GM18526 (cell line): Measurements from ENCODE around the gene DPH6.
A peak's percentile ranks its signal among the peaks of the same experiment; 100 is the strongest.

Experiments used
- POLR2A ChIP-seq: IDR thresholded peaks from 3 replicates; pipeline ENCODE4 v1.6.1; 2011; ENCODE audit not compliant: insufficient read length; ENCODE audit errors: extremely low read depth

The DPH6 gene, protein sequence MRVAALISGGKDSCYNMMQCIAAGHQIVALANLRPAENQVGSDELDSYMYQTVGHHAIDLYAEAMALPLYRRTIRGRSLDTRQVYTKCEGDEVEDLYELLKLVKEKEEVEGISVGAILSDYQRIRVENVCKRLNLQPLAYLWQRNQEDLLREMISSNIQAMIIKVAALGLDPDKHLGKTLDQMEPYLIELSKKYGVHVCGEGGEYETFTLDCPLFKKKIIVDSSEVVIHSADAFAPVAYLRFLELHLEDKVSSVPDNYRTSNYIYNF

GRCh38 chr15:35545824-35546510, at the start of gene DPH6:
Gene DPH6 (minus strand): TSS chr15:35546165. CDS start chr15:35546141, 24 bp downstream.
- TF ChIP-seq POLR2A: peak; percentile 74

GRCh38 chr15:35595656-35596055, 49.7 kb upstream of the DPH6 start:
- TF ChIP-seq POLR2A: no peak

DNA sequence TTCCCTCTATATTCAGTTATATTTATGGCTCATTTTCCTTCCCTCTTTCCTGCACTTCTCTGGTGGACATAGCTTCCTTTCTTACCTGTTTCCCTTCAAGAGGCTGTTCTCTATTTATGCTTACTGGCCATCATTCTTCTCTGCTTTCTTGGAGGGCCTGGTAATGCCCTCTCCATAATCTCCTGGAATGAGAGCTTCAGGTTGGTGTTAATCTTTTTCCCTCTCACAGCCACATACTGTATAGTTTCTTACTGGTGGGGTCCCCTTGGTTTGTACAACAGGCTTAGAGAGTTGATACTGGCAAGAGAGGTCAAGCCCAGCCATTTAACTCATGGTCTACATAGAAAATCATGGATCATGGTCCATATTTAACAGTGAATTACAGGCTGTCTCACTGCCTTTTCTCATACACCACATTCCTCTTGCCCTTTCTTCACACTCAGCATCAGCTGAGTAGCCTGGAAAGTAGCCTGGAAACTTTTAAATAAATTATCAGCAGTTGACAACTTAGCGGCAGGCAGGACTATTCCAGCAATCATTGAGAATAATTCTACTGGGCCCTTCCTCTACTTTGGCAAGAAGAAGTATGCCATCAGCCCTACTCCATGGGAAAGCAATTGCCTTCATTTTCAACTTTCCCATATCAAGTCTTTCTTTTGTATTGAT, 38.0 kb upstream of the DPH6 start:
- no peak for TF ChIP-seq POLR2A

DNA sequence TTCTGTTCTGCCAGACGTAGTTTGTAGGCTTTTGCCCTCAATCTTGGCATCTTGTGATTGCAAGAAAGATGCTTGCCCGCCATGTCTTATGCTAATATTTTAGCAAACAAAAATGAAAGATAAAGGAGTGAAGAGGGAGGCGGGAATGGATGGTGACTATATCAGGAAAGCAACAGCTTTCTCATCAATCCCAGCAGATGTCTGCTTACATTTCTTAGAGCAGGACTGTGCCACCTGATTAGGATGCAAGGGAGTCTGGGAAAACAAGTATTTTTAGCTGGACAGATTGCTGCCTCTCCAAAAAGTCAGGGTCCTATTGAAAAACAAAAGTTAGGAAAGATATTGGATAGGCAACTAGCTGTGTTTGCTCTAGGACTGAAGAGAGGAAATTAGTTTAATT, 34.6 kb upstream of the DPH6 start:
- TF ChIP-seq POLR2A: no peak

- no peak for TF ChIP-seq POLR2A
Observed at GRCh38 chr15:35567392-35567791, 21.4 kb upstream of the DPH6 start.

DNA sequence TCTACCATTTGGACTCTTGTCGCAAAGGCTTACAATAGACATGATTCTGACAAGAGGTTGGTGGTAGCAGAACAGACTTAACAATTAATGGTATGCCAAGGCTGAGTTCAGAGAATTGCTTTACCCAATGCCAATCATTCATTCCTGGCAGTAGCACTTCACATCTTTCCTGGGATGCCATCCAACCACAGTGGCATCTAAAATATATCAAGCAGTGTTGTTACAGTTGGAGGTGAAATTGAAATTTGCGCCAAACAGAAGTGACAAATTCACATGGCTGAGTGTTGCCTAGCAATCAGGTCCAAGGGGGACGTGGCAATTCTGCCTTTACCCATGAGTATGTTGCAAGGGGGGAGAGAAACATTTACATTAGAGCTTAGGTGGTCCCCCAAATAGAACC, 21.0 kb upstream of the DPH6 start:
- no peak for TF ChIP-seq POLR2A

GRCh38 chr15:35565901-35566300, 19.9 kb upstream of the DPH6 start:
- no peak for TF ChIP-seq POLR2A

- TF ChIP-seq POLR2A: no peak
Observed at GRCh38 chr15:35562641-35563040, 16.7 kb upstream of the DPH6 start.

DNA sequence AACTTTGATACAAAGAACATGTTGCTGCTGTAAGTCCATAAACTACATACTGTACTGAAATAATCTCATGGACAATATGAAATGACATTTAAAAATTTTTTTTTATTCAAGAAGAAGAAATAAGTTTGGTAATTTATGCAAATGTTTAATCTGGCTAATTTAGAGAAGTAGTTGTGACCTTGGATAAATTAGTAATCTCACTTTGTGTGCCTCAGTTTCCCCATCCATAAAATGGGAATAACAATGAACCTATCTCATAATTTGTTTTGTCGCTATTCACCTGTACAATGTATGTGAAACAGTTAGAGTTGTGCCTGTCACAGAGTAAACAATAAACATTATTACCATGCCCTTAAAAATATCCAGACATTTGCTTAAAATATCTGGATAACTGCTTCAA, 15.3 kb upstream of the DPH6 start:
- no peak for TF ChIP-seq POLR2A

- no peak for TF ChIP-seq POLR2A
Observed at GRCh38 chr15:35560870-35561269, 14.9 kb upstream of the DPH6 start.

DNA sequence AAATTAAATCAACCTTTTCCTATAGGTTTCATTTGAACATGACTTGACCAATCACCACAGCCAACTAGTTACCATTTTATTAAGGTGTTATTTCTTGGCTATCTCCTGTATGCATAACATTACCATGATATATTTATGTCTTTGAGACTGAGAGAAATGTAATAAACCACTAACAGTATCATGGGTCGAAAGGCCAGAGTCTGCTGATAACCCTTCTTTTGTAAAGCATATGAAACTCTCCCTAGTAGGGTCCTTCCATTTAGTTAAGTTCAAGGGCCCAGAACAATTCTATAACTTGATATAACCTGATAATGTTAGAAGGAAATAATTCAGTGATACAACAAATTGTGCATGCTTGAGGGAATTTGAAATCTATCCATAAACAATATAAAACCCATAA, 14.3 kb upstream of the DPH6 start:
- TF ChIP-seq POLR2A: no peak

DNA sequence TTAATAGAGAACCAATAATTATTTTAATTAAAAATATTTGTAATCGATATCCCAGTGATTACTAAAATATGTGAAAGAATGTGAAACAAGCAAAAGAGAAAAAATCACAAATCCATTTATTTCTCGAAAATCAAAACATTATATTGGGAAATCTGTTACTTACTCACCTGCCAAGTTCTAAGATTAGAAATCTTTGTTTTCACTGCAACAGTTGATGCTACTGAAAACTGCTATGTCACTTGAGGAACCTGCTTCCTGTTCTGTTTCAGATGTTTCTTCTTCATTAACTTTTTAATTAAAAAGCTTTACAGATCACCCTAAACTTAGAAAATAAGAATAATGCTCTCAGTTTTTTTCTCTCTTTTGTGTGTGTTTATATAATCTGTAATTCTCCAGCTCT, 13.7 kb upstream of the DPH6 start:
- no peak for TF ChIP-seq POLR2A

GRCh38 chr15:35557544-35557943, 11.6 kb upstream of the DPH6 start:
- TF ChIP-seq POLR2A: no peak

DNA sequence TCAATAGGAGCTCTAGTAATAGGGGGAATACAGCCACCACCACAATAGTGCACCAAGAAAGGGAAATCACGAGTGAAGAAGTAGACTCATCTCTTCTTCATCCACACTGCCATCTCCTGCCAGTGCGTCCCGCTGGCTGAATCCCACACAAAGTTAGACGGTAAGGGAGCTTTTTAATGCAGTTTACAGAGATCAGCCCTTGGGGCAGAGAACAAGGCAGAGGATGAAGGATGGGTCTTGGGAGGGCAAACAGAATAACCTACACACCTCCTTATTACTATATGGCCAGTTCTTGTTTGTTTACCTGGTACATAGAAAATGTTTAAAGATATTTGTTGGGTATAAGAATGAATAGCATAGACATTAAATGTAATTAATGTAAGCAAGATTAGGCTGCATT, 11.0 kb upstream of the DPH6 start:
- no peak for TF ChIP-seq POLR2A

GRCh38 chr15:35555244-35555643, 9.3 kb upstream of the DPH6 start:
- no peak for TF ChIP-seq POLR2A

DNA sequence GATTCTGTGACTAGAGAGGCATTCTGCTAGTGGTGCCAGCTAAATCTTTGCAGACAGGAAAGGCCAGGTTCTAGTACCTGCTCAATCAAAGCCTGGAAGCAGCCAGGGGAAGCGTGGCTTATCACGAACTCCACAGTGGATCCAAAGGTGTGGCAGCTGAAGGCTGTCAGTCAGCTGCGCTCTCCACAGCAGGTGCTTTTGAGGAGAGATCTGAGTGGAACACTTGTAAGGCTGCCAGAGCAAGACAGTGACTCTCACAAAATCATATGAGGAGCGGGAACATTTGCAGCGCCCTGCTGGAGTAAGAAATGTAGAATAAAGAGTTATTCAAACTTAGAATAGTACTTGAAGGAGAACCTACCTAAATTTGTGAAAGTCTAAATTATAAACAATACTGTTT, 5.0 kb upstream of the DPH6 start:
- TF ChIP-seq POLR2A: no peak
